HEK293 (cell line): ENCODE measurements around the gene ARHGAP42.

Source experiments
- CTCF ChIA-PET: fragments of 350-600 bp; formaldehyde crosslinking; extraction: SDS; loops from one replicate; lab custom pipeline; 2021; ENCODE audit warnings: antibody characterized with exemption; lab: Yijun Ruan, JAX
- POLR2A ChIA-PET: fragments of 300-600 bp; formaldehyde crosslinking; extraction: SDS; loops from one replicate; lab custom pipeline; 2020; ENCODE audit warnings: antibody characterized with exemption, inconsistent platforms; lab: Yijun Ruan, JAX
- H3K27ac ChIP-seq: fragments of 200-500 bp; sonication (Bioruptor generic); 2 replicates; pipeline ENCODE4 v1.5.1; 2014; ENCODE audit warnings: low read depth, low read length, control low read depth, inconsistent platforms; ENCODE audit errors: extremely low read depth
- H3K36me3 ChIP-seq, 2 experiments: fragments of 200-500 bp in 1 of 2; sonication (Bioruptor generic) in 1 of 2; 1 replicate in 1 of 2; 2 replicates in 1 of 2; pipeline ENCODE4 v1.5.1; 2014 to 2017; ENCODE audit warnings: inconsistent platforms in 2 of 2, low read length in 2 of 2; ENCODE audit not compliant: control insufficient read depth in 2 of 2, insufficient read depth in 1 of 2
- H3K4me1 ChIP-seq: fragments of 200-500 bp; sonication (Bioruptor generic); 2 replicates; pipeline ENCODE4 v1.5.1; 2014; ENCODE audit warnings: mild to moderate bottlenecking, low read length, inconsistent platforms; ENCODE audit not compliant: control insufficient read depth, insufficient read depth
- H3K4me3 ChIP-seq: 2 replicates; pipeline ENCODE4 v1.5.1; 2011; ENCODE audit warnings: low read depth, mild to moderate bottlenecking, control low read depth, low read length, moderate library complexity
- H3K9me3 ChIP-seq: fragments of 200-500 bp; sonication (Bioruptor generic); 2 replicates; pipeline ENCODE4 v1.5.1; 2014; ENCODE audit warnings: low read depth, low read length, inconsistent platforms; ENCODE audit not compliant: control insufficient read depth, insufficient read depth
- ATF2 ChIP-seq: fragments of 450-650 bp; formaldehyde crosslinking; IDR thresholded peaks from 2 replicates; pipeline ENCODE4 v1.5.1; 2016; ENCODE audit warnings: missing biosample characterization, missing genetic modification characterization, low read depth
- BCL6B ChIP-seq: fragments of 450-650 bp; formaldehyde crosslinking; IDR thresholded peaks from 2 replicates; pipeline ENCODE4 v1.5.1; 2017; ENCODE audit warnings: missing biosample characterization, missing genetic modification characterization
- EGR2 ChIP-seq: fragments of 450-650 bp; formaldehyde crosslinking; IDR thresholded peaks from 2 replicates; pipeline ENCODE4 v1.5.1; 2016; ENCODE audit warnings: low read depth, missing biosample characterization, missing genetic modification characterization
- GFI1B ChIP-seq: fragments of 450-650 bp; formaldehyde crosslinking; IDR thresholded peaks from 2 replicates; pipeline ENCODE4 v1.5.1; 2016; ENCODE audit warnings: missing biosample characterization, missing genetic modification characterization
- GLI4 ChIP-seq: fragments of 450-650 bp; formaldehyde crosslinking; IDR thresholded peaks from 2 replicates; pipeline ENCODE4 v1.5.1; 2016; ENCODE audit warnings: missing biosample characterization, missing genetic modification characterization
- HOXD13 ChIP-seq: sonication (generic); formaldehyde crosslinking; IDR thresholded peaks from 2 replicates; pipeline ENCODE4 v1.8.0; 2022; ENCODE audit warnings: missing genetic modification reagents, borderline replicate concordance
- PRDM4 ChIP-seq: fragments of 450-650 bp; formaldehyde crosslinking; IDR thresholded peaks from 2 replicates; pipeline ENCODE4 v1.5.1; 2017; ENCODE audit warnings: missing biosample characterization, missing genetic modification characterization
- SP2 ChIP-seq: fragments of 450-650 bp; formaldehyde crosslinking; IDR thresholded peaks from 2 replicates; pipeline ENCODE4 v1.5.1; 2016; ENCODE audit warnings: missing biosample characterization, missing genetic modification characterization
- TRIM28 ChIP-seq: IDR thresholded peaks from 2 replicates; pipeline ENCODE4 v1.6.1; 2011; ENCODE audit warnings: low read length, control low read depth, borderline replicate concordance
- ZBTB11 ChIP-seq: fragments of 450-650 bp; formaldehyde crosslinking; conservative IDR thresholded peaks from 2 replicates; pipeline ENCODE4 v1.5.1; 2016; ENCODE audit warnings: low read depth, missing biosample characterization, missing genetic modification characterization
- ZBTB49 ChIP-seq: fragments of 450-650 bp; formaldehyde crosslinking; IDR thresholded peaks from 2 replicates; pipeline ENCODE4 v1.5.1; 2016; ENCODE audit warnings: missing biosample characterization, missing genetic modification characterization, low read depth
- ZBTB8A ChIP-seq: fragments of 450-650 bp; formaldehyde crosslinking; IDR thresholded peaks from 2 replicates; pipeline ENCODE4 v1.5.1; 2016; ENCODE audit warnings: missing biosample characterization, missing genetic modification characterization
- ZFHX2 ChIP-seq: fragments of 450-650 bp; formaldehyde crosslinking; conservative IDR thresholded peaks from 2 replicates; pipeline ENCODE4 v1.5.1; 2016; ENCODE audit warnings: missing biosample characterization, missing genetic modification characterization
- ZNF112 ChIP-seq: fragments of 450-650 bp; formaldehyde crosslinking; IDR thresholded peaks from 2 replicates; pipeline ENCODE4 v1.5.0; 2017; ENCODE audit warnings: missing biosample characterization, missing genetic modification characterization
- ZNF280C ChIP-seq: fragments of 450-650 bp; formaldehyde crosslinking; IDR thresholded peaks from 2 replicates; pipeline ENCODE4 v1.5.1; 2016; ENCODE audit warnings: missing biosample characterization, missing genetic modification characterization
- ZNF302 ChIP-seq: fragments of 450-650 bp; formaldehyde crosslinking; IDR thresholded peaks from 2 replicates; pipeline ENCODE4 v1.5.1; 2016; ENCODE audit warnings: missing biosample characterization, missing genetic modification characterization, low read depth
- ZNF529 ChIP-seq: fragments of 450-650 bp; formaldehyde crosslinking; IDR thresholded peaks from 2 replicates; pipeline ENCODE4 v1.5.1; 2017; ENCODE audit warnings: missing genetic modification characterization, missing biosample characterization; ENCODE audit not compliant: insufficient replicate concordance
- ZNF530 ChIP-seq: fragments of 450-650 bp; formaldehyde crosslinking; IDR thresholded peaks from 2 replicates; pipeline ENCODE4 v1.5.1; 2016; ENCODE audit warnings: low read depth, missing biosample characterization, missing genetic modification characterization
- ZNF544 ChIP-seq: fragments of 450-650 bp; formaldehyde crosslinking; IDR thresholded peaks from 2 replicates; pipeline ENCODE4 v1.5.0; 2017; ENCODE audit warnings: missing biosample characterization, missing genetic modification characterization
- ZNF555 ChIP-seq: fragments of 450-650 bp; formaldehyde crosslinking; conservative IDR thresholded peaks from 2 replicates; pipeline ENCODE4 v1.5.1; 2017; ENCODE audit warnings: missing biosample characterization, mild to moderate bottlenecking, missing genetic modification characterization, inconsistent platforms
- ZNF571 ChIP-seq: fragments of 450-650 bp; formaldehyde crosslinking; IDR thresholded peaks from 2 replicates; pipeline ENCODE4 v1.5.0; 2017; ENCODE audit warnings: missing biosample characterization, missing genetic modification characterization
- ZNF621 ChIP-seq: fragments of 450-650 bp; formaldehyde crosslinking; IDR thresholded peaks from 2 replicates; pipeline ENCODE4 v1.5.1; 2017; ENCODE audit warnings: missing biosample characterization, missing genetic modification characterization
- ZNF629 ChIP-seq: fragments of 450-650 bp; formaldehyde crosslinking; IDR thresholded peaks from 2 replicates; pipeline ENCODE4 v1.5.1; 2017; ENCODE audit warnings: missing biosample characterization, missing genetic modification characterization
- ZNF654 ChIP-seq: fragments of 450-650 bp; formaldehyde crosslinking; IDR thresholded peaks from 2 replicates; pipeline ENCODE4 v1.5.1; 2016; ENCODE audit warnings: low read depth, missing biosample characterization, missing genetic modification characterization

Gene ARHGAP42

GRCh38 chr11:100687054-100687629, at the start of gene ARHGAP42:
ARHGAP42 (plus strand) TSS chr11:100687288; CDS start chr11:100687679, 391 bp downstream.
- peak within 1 kb of the TSS; percentile 90 for H3K4me3 ChIP-seq
- H3K9me3 ChIP-seq = no peaks in the 10 kb centered on the region
- no peaks in the 10 kb centered on the region for H3K36me3 ChIP-seq
- no peaks in the 10 kb centered on the region for H3K4me1 ChIP-seq
- POLR2A ChIA-PET = interaction anchor here (1.0 kb wide), 1 partner anchor 32 kb away, joined by 3 read pairs; no protein-coding TSS in a partner anchor
- CTCF ChIA-PET = interaction anchor here (0.7 to 2.4 kb wide), 15 partner anchors 8 to 243 kb away, joined by 3 to 9 read pairs (median 3); no protein-coding TSS in a partner anchor
- peak within 1 kb of the TSS; percentile 82; the same call in 1 of the 2 replicates for H3K27ac ChIP-seq
- no peak for TF ChIP-seq PRDM4 (tag by site-specific recombination)
- TF ChIP-seq ZNF112 (tag by site-specific recombination) = no peak
- 0 out of 2 replicates have a peak, but pooled peaks have one; percentile 8 for TF ChIP-seq EGR2
- TF ChIP-seq ZNF654 = no peak
- no peak for TF ChIP-seq GLI4
- TF ChIP-seq ZFHX2 (tag by site-specific recombination) = peak; percentile 55
- no peak for TF ChIP-seq GFI1B
- no peak for TF ChIP-seq ZNF555 (tag by site-specific recombination)
- TF ChIP-seq ZNF621 = no peak
- TF ChIP-seq ZNF529 (tag by site-specific recombination) = no peak
- no peak for TF ChIP-seq HOXD13 (CRISPR knock-in tag)
- TF ChIP-seq ZBTB11 (tag by site-specific recombination) = peak; percentile 81
- TF ChIP-seq ZNF280C (tag by site-specific recombination) = no peak
- TF ChIP-seq ZNF302 = no peak
- no peak for TF ChIP-seq ZNF530 (tag by site-specific recombination)
- TF ChIP-seq ZBTB8A (tag by site-specific recombination) = peak; percentile 67
- TF ChIP-seq ZNF544 (tag by site-specific recombination) = no peak
- TF ChIP-seq ZBTB49 (tag by site-specific recombination) = no peak
- TF ChIP-seq TRIM28 = 0 out of 2 replicates have a peak, but pooled peaks have one; percentile 0
- no peak for TF ChIP-seq ZNF629 (tag by site-specific recombination)
- no peak for TF ChIP-seq BCL6B (tag by site-specific recombination)
- no peak for TF ChIP-seq ZNF571 (tag by site-specific recombination)
- TF ChIP-seq ATF2 = no peak
- TF ChIP-seq SP2 (tag by site-specific recombination) = 0 out of 2 replicates have a peak, but pooled peaks have one; percentile 25
